SK-N-SH (cell line): ENCODE results near the gene MICAL2. TPM values are rescaled to one million over a fixed set of nuclear protein-coding genes. Genes with fewer than 3 reads are reported as not detected.

Source experiments
- CTCF ChIA-PET: fragments of 300-600, 350-600 bp; formaldehyde crosslinking; extraction: SDS; loops from one replicate; lab custom pipeline; 2021; lab: Yijun Ruan, JAX
- POLR2A ChIA-PET: fragments of 350-600 bp; sonication (Branson Sonifier 250); formaldehyde crosslinking; extraction: SDS; loops from one replicate; lab custom pipeline; 2020; ENCODE audit warnings: antibody characterized with exemption, inconsistent platforms; lab: Yijun Ruan, JAX
- DNase-seq: peaks from one replicate; pipeline ENCODE4 v3.0.0; 2012
- H2AFZ ChIP-seq: fragments of 200-600 bp; sonication (generic); 2 replicates; pipeline ENCODE4 v1.8.1; 2016; ENCODE audit warnings: antibody characterized with exemption, mild to moderate bottlenecking, low read depth
- H3F3A ChIP-seq: fragments of 200-600 bp; sonication (generic); replicated peaks from 2 replicates; pipeline ENCODE3; 2016; ENCODE audit warnings: antibody characterized with exemption, mild to moderate bottlenecking; ENCODE audit not compliant: insufficient read depth
- H3K27ac ChIP-seq, 2 experiments: fragments of 200-500 bp in 1 of 2; fragments of 200-600 bp in 1 of 2; sonication (Bioruptor generic) in 1 of 2; sonication (generic), shearing (Covaris generic) in 1 of 2; 2 replicates each; pipeline versions ENCODE4 v1.5.1 to v1.6.1; 2014 to 2016; ENCODE audit warnings: low read depth in 2 of 2, inconsistent platforms in 1 of 2, low read length in 1 of 2, mild to moderate bottlenecking in 1 of 2, mixed read lengths in 1 of 2
- H3K27me3 ChIP-seq: fragments of 200-600 bp; sonication (generic), shearing (Covaris generic); 2 replicates; pipeline ENCODE4 v1.6.1; 2016; ENCODE audit warnings: mixed run types; ENCODE audit not compliant: insufficient read depth
- H3K36me3 ChIP-seq, 2 experiments: fragments of 200-500 bp in 1 of 2; fragments of 200-600 bp in 1 of 2; sonication (Bioruptor generic) in 1 of 2; sonication (generic) in 1 of 2; replicated peaks in 1 of 2; 2 replicates each; pipeline versions ENCODE3 to v1.5.1; 2014 to 2016; ENCODE audit warnings: low read length in 1 of 2, mild to moderate bottlenecking in 1 of 2; ENCODE audit not compliant: insufficient read depth in 2 of 2, control insufficient read depth in 1 of 2
- H3K4me1 ChIP-seq, 2 experiments: fragments of 200-500 bp in 1 of 2; fragments of 200-600 bp in 1 of 2; sonication (Bioruptor generic) in 1 of 2; sonication (generic), shearing (Covaris generic) in 1 of 2; 2 replicates each; pipeline versions ENCODE4 v1.5.1 to v1.6.1; 2014 to 2016; ENCODE audit warnings: low read depth in 1 of 2, low read length in 1 of 2, mixed run types in 1 of 2; ENCODE audit not compliant: insufficient read depth in 2 of 2, control insufficient read depth in 1 of 2
- H3K4me2 ChIP-seq: fragments of 200-600 bp; sonication (generic), shearing (Covaris generic); 2 replicates; pipeline ENCODE4 v1.6.1; 2017; ENCODE audit warnings: mixed run types
- H3K4me3 ChIP-seq, 2 experiments: fragments of 200-500 bp in 1 of 2; fragments of 200-600 bp in 1 of 2; sonication (Bioruptor generic) in 1 of 2; sonication (generic), shearing (Covaris generic) in 1 of 2; 2 replicates each; pipeline versions ENCODE4 v1.5.1 to v1.8.1; 2014 to 2016; ENCODE audit warnings: low read depth in 2 of 2, inconsistent platforms in 1 of 2, low read length in 1 of 2, mild to moderate bottlenecking in 1 of 2, mixed read lengths in 1 of 2, moderate library complexity in 1 of 2
- H3K79me2 ChIP-seq: fragments of 200-600 bp; sonication (generic); 2 replicates; pipeline ENCODE4 v1.8.1; 2017; ENCODE audit warnings: mild to moderate bottlenecking; ENCODE audit not compliant: insufficient read depth
- H3K9ac ChIP-seq: fragments of 200-600 bp; sonication (generic); 2 replicates; pipeline ENCODE4 v1.6.1; 2017; ENCODE audit warnings: mixed run types
- H3K9me2 ChIP-seq: fragments of 200-600 bp; sonication (generic); 2 replicates; pipeline ENCODE4 v1.6.1; 2017; ENCODE audit warnings: mixed run types
- H3K9me3 ChIP-seq: fragments of 200-600 bp; sonication (generic); 2 replicates; pipeline ENCODE4 v1.6.1; 2017; ENCODE audit warnings: mixed run types, mild to moderate bottlenecking, moderate library complexity
- H4K20me1 ChIP-seq: fragments of 200-600 bp; sonication (generic); 2 replicates; pipeline ENCODE4 v1.6.1; 2017; ENCODE audit warnings: mild to moderate bottlenecking, mixed run types; ENCODE audit not compliant: insufficient read depth
- CHD2 ChIP-seq: fragments of 150-350 bp; IDR thresholded peaks from 2 replicates; pipeline ENCODE4 v1.6.1; 2018; ENCODE audit warnings: low read length; ENCODE audit not compliant: partially characterized antibody
- ELF1 ChIP-seq: IDR thresholded peaks from 2 replicates; pipeline ENCODE4 v1.4.0; 2012
- FOXM1 ChIP-seq: IDR thresholded peaks from 2 replicates; pipeline ENCODE4 v1.4.0; 2012; ENCODE audit warnings: low read depth, mild to moderate bottlenecking
- JUND ChIP-seq: IDR thresholded peaks from 2 replicates; pipeline ENCODE4 v1.4.0; 2012
- MXI1 ChIP-seq: IDR thresholded peaks from 2 replicates; pipeline ENCODE4 v1.6.1; 2012; ENCODE audit warnings: mild to moderate bottlenecking, low read depth, low read length, improper control_type of control experiment
- POLR2AphosphoS5 ChIP-seq: IDR thresholded peaks from 2 replicates; pipeline ENCODE4 v1.6.1; 2012; ENCODE audit warnings: low read depth, low read length
- TEAD4 ChIP-seq: IDR thresholded peaks from 2 replicates; pipeline ENCODE4 v1.4.0; 2012; ENCODE audit warnings: mild to moderate bottlenecking, borderline replicate concordance; ENCODE audit not compliant: insufficient read depth
- YY1 ChIP-seq: IDR thresholded peaks from 2 replicates; pipeline ENCODE4 v1.4.0; 2012; ENCODE audit warnings: low read depth, mild to moderate bottlenecking
- WGBS: methylation state at CpG from one replicate; pipeline ENCODE4 v1.1.6; 2017; ENCODE audit warnings: low lambda C conversion rate; 5-methylcytosine and 5-hydroxymethylcytosine counted together
- polyA plus RNA-seq, 3 experiments: library from polyadenylated mRNA; depleted of rRNA; stranded (reverse); fragments of >200 nt; gene quantifications; 2 replicates each; pipeline ENCODE4 v1.2.3, GENCODE V29; 2012
- TF ChIP-seq, protein P1 (sequence below): IDR thresholded peaks from 2 replicates; pipeline ENCODE4 v1.4.0; 2012; ENCODE audit warnings: low read depth, borderline replicate concordance
- TF ChIP-seq, protein P2 (sequence below): IDR thresholded peaks from 2 replicates; pipeline ENCODE4 v1.6.1; 2012; ENCODE audit warnings: mild to moderate bottlenecking, low read depth, low read length, moderate library complexity
- TF ChIP-seq, protein P3 (sequence below): fragments of 200-600 bp; sonication (generic); IDR thresholded peaks from 2 replicates; pipeline ENCODE4 v1.6.1; 2017; ENCODE audit warnings: antibody characterized with exemption, mild to moderate bottlenecking, moderate library complexity

The MICAL2 gene
- polyA plus RNA-seq, 1 of the 3 experiments (the other 2 are of a cell fraction), result 54.6 TPM

DNA sequence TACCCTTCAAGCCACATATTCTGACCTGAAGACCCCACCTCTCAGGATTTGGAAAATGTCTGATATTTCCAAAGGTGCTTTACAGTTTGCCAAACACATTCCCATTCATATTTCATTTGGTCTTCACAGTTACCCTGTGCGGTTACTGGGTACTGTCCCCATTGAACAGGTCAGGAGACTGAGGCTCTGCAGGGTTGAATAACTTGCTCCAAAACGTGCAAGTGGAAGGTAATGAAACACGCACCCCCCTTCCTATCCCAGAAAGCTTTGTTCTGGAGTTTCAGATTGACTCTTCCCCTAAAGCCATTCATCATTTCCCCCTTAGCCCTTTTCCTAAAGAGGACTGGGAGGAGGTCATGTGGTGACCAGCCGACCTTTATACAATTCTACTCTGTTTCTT, 18.8 kb downstream of the MICAL2 start (continued):
- no peak for TF ChIP-seq CHD2
- no peak for TF ChIP-seq TEAD4

DNA sequence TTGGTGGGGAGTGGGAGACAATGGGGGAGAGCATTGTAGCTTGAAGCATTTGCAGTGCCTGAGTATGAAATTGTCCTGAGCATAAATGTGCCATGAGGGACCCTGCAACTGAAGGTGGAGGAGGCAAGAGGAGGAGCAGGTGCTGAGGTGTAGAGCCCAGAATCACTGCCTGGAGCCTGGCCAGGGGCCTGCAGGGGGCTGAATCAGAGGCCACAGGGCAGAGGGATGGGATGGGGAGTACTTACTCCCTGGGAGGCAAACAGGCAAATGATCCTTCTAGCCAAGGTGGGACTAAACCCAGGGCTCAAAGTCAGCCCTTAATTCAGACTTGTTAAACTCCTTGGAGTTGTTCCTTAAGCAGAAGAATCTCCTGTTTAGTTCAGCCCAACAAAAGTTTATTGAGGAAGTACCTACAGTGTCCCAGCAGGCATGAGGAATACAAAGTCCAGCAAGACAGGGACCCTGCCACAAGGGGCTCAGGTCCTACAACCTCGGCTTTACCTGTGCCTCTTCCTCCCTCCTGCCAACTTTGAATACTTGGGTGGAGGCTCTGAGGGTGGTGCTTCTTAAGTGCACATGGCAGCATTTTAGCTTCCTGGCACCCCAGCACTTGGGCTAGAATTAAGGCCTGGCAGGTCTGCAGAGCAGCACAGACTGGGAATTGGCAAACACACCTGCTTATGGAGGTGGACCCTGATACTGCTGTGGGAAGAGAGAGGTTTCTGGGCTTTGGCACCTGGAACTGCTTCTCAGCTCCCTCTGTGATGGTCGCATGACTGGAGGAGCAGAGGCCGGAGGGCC, 20.0 kb downstream of the MICAL2 start:
- DNase-seq, result no peak

More for the DNA sequence above, 20.0 kb downstream of the MICAL2 start:
- peaks cover 39% of the 10 kb centered on the region; the same call in 1 of the 2 replicates for H4K20me1 ChIP-seq
- peaks cover 40% of the 10 kb centered on the region for H3F3A ChIP-seq
- H3K4me2 ChIP-seq, result no peak overlapping the region
- no peak overlapping the region for H3K9ac ChIP-seq
- peaks cover 98% of the 10 kb centered on the region for H3K79me2 ChIP-seq
- 100% methylated on average over 2 of the region's 3 CpGs for WGBS
- ChIA-PET POLR2A (no interaction called here), CTCF (interaction anchor here (1.2 kb wide), 1 partner anchor 152 kb away, joined by 3 read pairs; no protein-coding TSS in a partner anchor)
- H3K9me3 ChIP-seq, result no peaks in the 10 kb centered on the region
- H3K27me3 ChIP-seq, result no peaks in the 10 kb centered on the region
- H2AFZ ChIP-seq, result no peak overlapping the region
- peaks cover 0 to 7% of the 10 kb centered on the region in 2 experiments; a peak in 1 of 4 replicates for H3K4me1 ChIP-seq
- TF ChIP-seq POLR2AphosphoS5 (no peak), FOXM1 (no peak), TEAD4 (no peak), JUND (no peak), ELF1 (no peak), MXI1 (no peak), YY1 (no peak)
- TF ChIP-seq, protein P1, sequence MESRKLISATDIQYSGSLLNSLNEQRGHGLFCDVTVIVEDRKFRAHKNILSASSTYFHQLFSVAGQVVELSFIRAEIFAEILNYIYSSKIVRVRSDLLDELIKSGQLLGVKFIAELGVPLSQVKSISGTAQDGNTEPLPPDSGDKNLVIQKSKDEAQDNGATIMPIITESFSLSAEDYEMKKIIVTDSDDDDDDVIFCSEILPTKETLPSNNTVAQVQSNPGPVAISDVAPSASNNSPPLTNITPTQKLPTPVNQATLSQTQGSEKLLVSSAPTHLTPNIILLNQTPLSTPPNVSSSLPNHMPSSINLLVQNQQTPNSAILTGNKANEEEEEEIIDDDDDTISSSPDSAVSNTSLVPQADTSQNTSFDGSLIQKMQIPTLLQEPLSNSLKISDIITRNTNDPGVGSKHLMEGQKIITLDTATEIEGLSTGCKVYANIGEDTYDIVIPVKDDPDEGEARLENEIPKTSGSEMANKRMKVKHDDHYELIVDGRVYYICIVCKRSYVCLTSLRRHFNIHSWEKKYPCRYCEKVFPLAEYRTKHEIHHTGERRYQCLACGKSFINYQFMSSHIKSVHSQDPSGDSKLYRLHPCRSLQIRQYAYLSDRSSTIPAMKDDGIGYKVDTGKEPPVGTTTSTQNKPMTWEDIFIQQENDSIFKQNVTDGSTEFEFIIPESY, result no peak
- TF ChIP-seq, protein P2, sequence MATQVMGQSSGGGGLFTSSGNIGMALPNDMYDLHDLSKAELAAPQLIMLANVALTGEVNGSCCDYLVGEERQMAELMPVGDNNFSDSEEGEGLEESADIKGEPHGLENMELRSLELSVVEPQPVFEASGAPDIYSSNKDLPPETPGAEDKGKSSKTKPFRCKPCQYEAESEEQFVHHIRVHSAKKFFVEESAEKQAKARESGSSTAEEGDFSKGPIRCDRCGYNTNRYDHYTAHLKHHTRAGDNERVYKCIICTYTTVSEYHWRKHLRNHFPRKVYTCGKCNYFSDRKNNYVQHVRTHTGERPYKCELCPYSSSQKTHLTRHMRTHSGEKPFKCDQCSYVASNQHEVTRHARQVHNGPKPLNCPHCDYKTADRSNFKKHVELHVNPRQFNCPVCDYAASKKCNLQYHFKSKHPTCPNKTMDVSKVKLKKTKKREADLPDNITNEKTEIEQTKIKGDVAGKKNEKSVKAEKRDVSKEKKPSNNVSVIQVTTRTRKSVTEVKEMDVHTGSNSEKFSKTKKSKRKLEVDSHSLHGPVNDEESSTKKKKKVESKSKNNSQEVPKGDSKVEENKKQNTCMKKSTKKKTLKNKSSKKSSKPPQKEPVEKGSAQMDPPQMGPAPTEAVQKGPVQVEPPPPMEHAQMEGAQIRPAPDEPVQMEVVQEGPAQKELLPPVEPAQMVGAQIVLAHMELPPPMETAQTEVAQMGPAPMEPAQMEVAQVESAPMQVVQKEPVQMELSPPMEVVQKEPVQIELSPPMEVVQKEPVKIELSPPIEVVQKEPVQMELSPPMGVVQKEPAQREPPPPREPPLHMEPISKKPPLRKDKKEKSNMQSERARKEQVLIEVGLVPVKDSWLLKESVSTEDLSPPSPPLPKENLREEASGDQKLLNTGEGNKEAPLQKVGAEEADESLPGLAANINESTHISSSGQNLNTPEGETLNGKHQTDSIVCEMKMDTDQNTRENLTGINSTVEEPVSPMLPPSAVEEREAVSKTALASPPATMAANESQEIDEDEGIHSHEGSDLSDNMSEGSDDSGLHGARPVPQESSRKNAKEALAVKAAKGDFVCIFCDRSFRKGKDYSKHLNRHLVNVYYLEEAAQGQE, result no peak
- TF ChIP-seq, protein P3, sequence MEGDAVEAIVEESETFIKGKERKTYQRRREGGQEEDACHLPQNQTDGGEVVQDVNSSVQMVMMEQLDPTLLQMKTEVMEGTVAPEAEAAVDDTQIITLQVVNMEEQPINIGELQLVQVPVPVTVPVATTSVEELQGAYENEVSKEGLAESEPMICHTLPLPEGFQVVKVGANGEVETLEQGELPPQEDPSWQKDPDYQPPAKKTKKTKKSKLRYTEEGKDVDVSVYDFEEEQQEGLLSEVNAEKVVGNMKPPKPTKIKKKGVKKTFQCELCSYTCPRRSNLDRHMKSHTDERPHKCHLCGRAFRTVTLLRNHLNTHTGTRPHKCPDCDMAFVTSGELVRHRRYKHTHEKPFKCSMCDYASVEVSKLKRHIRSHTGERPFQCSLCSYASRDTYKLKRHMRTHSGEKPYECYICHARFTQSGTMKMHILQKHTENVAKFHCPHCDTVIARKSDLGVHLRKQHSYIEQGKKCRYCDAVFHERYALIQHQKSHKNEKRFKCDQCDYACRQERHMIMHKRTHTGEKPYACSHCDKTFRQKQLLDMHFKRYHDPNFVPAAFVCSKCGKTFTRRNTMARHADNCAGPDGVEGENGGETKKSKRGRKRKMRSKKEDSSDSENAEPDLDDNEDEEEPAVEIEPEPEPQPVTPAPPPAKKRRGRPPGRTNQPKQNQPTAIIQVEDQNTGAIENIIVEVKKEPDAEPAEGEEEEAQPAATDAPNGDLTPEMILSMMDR, result no peak
- no peak overlapping the region for H3K4me3 ChIP-seq
- no peaks in the 10 kb centered on the region for H3K9me2 ChIP-seq
- H3K27ac ChIP-seq, result peak overlapping the region in 1 of 2 experiments; percentile 18; a peak in 1 of 4 replicates
- H3K36me3 ChIP-seq, result peaks cover 2 to 29% of the 10 kb centered on the region in 2 experiments
